ENCODE data around the gene SLCO4A1. TPM values are rescaled to one million over a fixed set of nuclear protein-coding genes. Genes with fewer than 3 reads are reported as not detected.

SLCO4A1 gene
- total RNA-seq, 1 experiment from 2014 or later: 48.8 TPM

DNA sequence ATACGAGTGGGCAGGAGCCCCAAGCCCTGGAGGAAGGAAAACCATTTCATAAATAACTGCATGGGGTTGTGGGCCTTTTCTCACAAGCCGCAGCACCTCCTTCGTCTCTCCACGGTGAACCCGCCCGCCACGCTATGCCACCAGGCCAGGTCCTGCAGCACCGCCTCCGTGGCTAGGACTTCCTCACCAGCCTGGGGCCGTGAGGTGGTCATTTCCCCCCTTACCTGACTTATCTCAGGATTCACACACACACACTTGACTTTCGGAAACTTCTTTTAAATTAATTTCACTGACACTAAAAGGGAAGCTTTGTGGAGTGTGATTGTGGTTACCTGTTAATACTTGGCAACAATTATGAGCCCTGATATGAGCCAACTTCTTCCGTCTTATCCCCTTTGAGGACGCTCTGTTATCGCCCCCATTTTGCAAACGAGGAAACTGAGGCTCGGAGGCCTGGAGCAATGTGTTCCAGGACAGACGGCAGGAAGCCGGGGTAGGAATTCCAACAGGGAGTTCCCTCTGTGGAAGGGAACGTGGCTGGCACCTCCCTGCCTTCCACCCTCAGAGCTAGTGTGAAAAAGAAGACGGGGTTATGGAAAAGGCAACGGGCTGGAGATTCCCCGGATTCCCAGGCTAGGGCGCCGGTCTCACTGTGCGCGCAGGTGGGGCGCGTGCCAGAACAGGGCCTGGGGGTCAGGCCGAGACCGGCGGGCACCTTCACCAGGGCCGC, 817 bp upstream of the SLCO4A1 start:
- POLR2A ChIA-PET (ENCODE audit: low non-redundant PET): no interaction called here
- BruUV-seq (replicated peaks): TSS peak; percentile 80
- Histone ChIP-seq H3K27me3 (replicated peaks; ENCODE audit: insufficient read depth, low read depth, low read length, poor library complexity) (no peaks in the 10 kb centered on the region), H3K4me3 (ENCODE audit: low read depth, low read length, poor library complexity, severe bottlenecking) (peak overlapping the region; percentile 98), H3K27ac (ENCODE audit: low read depth, low read length, poor library complexity, severe bottlenecking) (peak overlapping the region; percentile 91), H3K9me3 (ENCODE audit: low read depth, low read length, poor library complexity, severe bottlenecking) (no peaks in the 10 kb centered on the region), H3K4me1 (ENCODE audit: insufficient read depth, low read length, poor library complexity, severe bottlenecking) (peaks cover 37% of the 10 kb centered on the region), H3K36me3 (ENCODE audit: insufficient read depth, low read length, poor library complexity, severe bottlenecking) (no peaks in the 10 kb centered on the region)
- DNase-seq (ENCODE audit: low spot score): no peak
- intact Hi-C loops (cut with micrococcal nuclease; ENCODE audit: unreplicated experiment): no loop called here
- CTCF ChIA-PET: interaction anchor here (0.8 kb wide), 1 partner anchor 150 kb away, joined by 3 read pairs; no protein-coding TSS in a partner anchor
- TF ChIP-seq, protein P1, sequence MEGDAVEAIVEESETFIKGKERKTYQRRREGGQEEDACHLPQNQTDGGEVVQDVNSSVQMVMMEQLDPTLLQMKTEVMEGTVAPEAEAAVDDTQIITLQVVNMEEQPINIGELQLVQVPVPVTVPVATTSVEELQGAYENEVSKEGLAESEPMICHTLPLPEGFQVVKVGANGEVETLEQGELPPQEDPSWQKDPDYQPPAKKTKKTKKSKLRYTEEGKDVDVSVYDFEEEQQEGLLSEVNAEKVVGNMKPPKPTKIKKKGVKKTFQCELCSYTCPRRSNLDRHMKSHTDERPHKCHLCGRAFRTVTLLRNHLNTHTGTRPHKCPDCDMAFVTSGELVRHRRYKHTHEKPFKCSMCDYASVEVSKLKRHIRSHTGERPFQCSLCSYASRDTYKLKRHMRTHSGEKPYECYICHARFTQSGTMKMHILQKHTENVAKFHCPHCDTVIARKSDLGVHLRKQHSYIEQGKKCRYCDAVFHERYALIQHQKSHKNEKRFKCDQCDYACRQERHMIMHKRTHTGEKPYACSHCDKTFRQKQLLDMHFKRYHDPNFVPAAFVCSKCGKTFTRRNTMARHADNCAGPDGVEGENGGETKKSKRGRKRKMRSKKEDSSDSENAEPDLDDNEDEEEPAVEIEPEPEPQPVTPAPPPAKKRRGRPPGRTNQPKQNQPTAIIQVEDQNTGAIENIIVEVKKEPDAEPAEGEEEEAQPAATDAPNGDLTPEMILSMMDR (conservative IDR thresholded peaks at IDR 0.05; ENCODE audit: low read depth, low read length): no peak
- TF ChIP-seq EZH2 (IDR thresholded peaks at IDR 0.05; ENCODE audit: borderline replicate concordance, low read depth, low read length, poor library complexity, severe bottlenecking): no peak

- H3K36me3 ChIP-seq (ENCODE audit: insufficient read depth, low read length, poor library complexity, severe bottlenecking): no peaks in the 10 kb centered on the region
- no TSS peak for BruUV-seq (replicated peaks)
- ChIA-PET CTCF (interaction anchor here (0.5 to 0.6 kb wide), 2 partner anchors 24 to 143 kb away, joined by 3 to 4 read pairs; no protein-coding TSS in a partner anchor), POLR2A (ENCODE audit: low non-redundant PET) (interaction anchor here (0.5 kb wide), 1 partner anchor 165 kb away, joined by 3 read pairs; no protein-coding TSS in a partner anchor)
- intact Hi-C loops (cut with micrococcal nuclease; ENCODE audit: unreplicated experiment): no loop called here
- TF ChIP-seq, protein P1 (conservative IDR thresholded peaks at IDR 0.05; ENCODE audit: low read depth, low read length): no peak
- TF ChIP-seq EZH2 (IDR thresholded peaks at IDR 0.05; ENCODE audit: borderline replicate concordance, low read depth, low read length, poor library complexity, severe bottlenecking): no peak
- H3K27ac ChIP-seq (ENCODE audit: low read depth, low read length, poor library complexity, severe bottlenecking): peak overlapping the region; percentile 91
- DNase-seq (ENCODE audit: low spot score): peak; percentile 53
- peaks cover 28% of the 10 kb centered on the region for H3K4me1 ChIP-seq (ENCODE audit: insufficient read depth, low read length, poor library complexity, severe bottlenecking)
- H3K27me3 ChIP-seq (replicated peaks; ENCODE audit: insufficient read depth, low read depth, low read length, poor library complexity): no peaks in the 10 kb centered on the region
- H3K9me3 ChIP-seq (ENCODE audit: low read depth, low read length, poor library complexity, severe bottlenecking): no peaks in the 10 kb centered on the region
- peak overlapping the region; percentile 98 for H3K4me3 ChIP-seq (ENCODE audit: low read depth, low read length, poor library complexity, severe bottlenecking)
Measured at GRCh38 chr20:62642666-62643520, 590 bp downstream of the SLCO4A1 start.

DNA sequence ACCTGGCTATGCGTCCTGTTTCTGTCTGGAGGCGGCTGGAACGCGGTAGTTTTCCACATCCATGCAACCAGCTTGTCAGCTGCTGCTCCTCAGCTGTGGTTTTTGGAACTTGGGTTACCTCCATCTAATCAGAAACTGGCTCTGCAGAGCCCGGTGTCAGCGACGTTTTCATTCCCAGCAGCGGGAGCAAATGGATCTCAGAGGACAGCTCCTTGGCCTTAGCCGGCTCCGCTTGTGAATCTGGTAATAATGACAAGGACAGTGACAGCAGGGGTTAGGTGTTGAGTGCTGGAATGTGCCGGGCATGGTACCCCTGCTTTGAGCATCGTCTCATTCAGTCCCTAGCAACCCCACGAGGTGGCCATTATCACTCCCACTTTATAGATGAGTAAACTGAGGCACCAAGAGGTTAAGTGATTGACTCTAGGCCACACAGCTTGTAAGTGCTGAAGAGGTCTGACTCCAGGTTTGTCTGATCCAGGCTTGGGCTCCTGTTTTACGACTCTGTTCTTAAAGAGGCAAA, 1.3 kb downstream of the SLCO4A1 start:
- no peak for DNase-seq (ENCODE audit: low spot score)
- TF ChIP-seq EZH2 (IDR thresholded peaks at IDR 0.05; ENCODE audit: borderline replicate concordance, low read depth, low read length, poor library complexity, severe bottlenecking): no peak
- TF ChIP-seq, protein P1 (conservative IDR thresholded peaks at IDR 0.05; ENCODE audit: low read depth, low read length): no peak
- Histone ChIP-seq H3K27me3 (replicated peaks; ENCODE audit: insufficient read depth, low read depth, low read length, poor library complexity) (no peaks in the 10 kb centered on the region), H3K27ac (ENCODE audit: low read depth, low read length, poor library complexity, severe bottlenecking) (peak overlapping the region; percentile 91), H3K4me3 (ENCODE audit: low read depth, low read length, poor library complexity, severe bottlenecking) (peak overlapping the region; percentile 98), H3K36me3 (ENCODE audit: insufficient read depth, low read length, poor library complexity, severe bottlenecking) (no peaks in the 10 kb centered on the region), H3K4me1 (ENCODE audit: insufficient read depth, low read length, poor library complexity, severe bottlenecking) (peaks cover 35% of the 10 kb centered on the region), H3K9me3 (ENCODE audit: low read depth, low read length, poor library complexity, severe bottlenecking) (no peaks in the 10 kb centered on the region)
- no TSS peak for BruUV-seq (replicated peaks)
- intact Hi-C loops (cut with micrococcal nuclease; ENCODE audit: unreplicated experiment): no loop called here
- CTCF ChIA-PET: interaction anchor here (0.6 kb wide), 1 partner anchor 24 kb away, joined by 3 read pairs; no protein-coding TSS in a partner anchor
- POLR2A ChIA-PET (ENCODE audit: low non-redundant PET): interaction anchor here (0.7 kb wide), 1 partner anchor 151 kb away, joined by 3 read pairs; no protein-coding TSS in a partner anchor
